MCF 10A (cell line): ENCODE measurements around the gene SNRNP48. TPM values are rescaled to one million over a fixed set of nuclear protein-coding genes. Genes with fewer than 3 reads are reported as not detected.

Experiments
- BruUV-seq: library from RNA; stranded (reverse); fragments of 400-500 nt; replicated peaks from 2 replicates; lab custom pipeline; 2021; lab: Mats Ljungman, UMichigan
- CTCF ChIA-PET: fragments of 300-600 bp; sonication (Branson Sonifier 250); formaldehyde crosslinking; extraction: SDS; loops from one replicate; lab custom pipeline; 2021; ENCODE audit warnings: antibody characterized with exemption, inconsistent platforms; lab: Yijun Ruan, JAX
- POLR2A ChIA-PET: fragments of 300-600, 350-650 bp; sonication (Branson Sonifier 250); formaldehyde crosslinking; extraction: SDS; loops from one replicate; lab custom pipeline; 2020; ENCODE audit warnings: antibody characterized with exemption, inconsistent platforms; lab: Yijun Ruan, JAX
- DNase-seq: peaks from one replicate; pipeline ENCODE4 v3.0.0-alpha.2; 2018; ENCODE audit not compliant: unreplicated experiment
- H3K27ac Mint-ChIP-seq: one replicate; pipeline ENCODE4 v1.8.0; 2022; ENCODE audit warnings: mild to moderate bottlenecking, low read depth, mixed read lengths; ENCODE audit not compliant: unreplicated experiment
- H3K27me3 Mint-ChIP-seq: one replicate; pipeline ENCODE4 v1.8.0; 2022; ENCODE audit warnings: mixed read lengths; ENCODE audit not compliant: insufficient read depth, unreplicated experiment
- H3K36me3 Mint-ChIP-seq: one replicate; pipeline ENCODE4 v1.8.0; 2022; ENCODE audit warnings: mild to moderate bottlenecking, moderate library complexity, mixed read lengths; ENCODE audit not compliant: insufficient read depth, unreplicated experiment
- H3K4me1 Mint-ChIP-seq: one replicate; pipeline ENCODE4 v1.8.0; 2022; ENCODE audit warnings: mixed read lengths; ENCODE audit not compliant: insufficient read depth, unreplicated experiment
- H3K4me3 Mint-ChIP-seq: one replicate; pipeline ENCODE4 v1.8.0; 2022; ENCODE audit warnings: mild to moderate bottlenecking, moderate library complexity, mixed read lengths; ENCODE audit not compliant: unreplicated experiment
- H3K9me3 Mint-ChIP-seq: one replicate; pipeline ENCODE4 v1.8.0; 2022; ENCODE audit warnings: mixed read lengths; ENCODE audit not compliant: unreplicated experiment
- intact Hi-C: fragments of 100-400 bp; cut with micrococcal nuclease; formaldehyde crosslinking; loops from 2 replicates; pipeline ENCODE4 v1.14.1; 2022
- total RNA-seq: library from RNA; stranded (reverse); gene quantifications from 2 replicates; pipeline ENCODE4 v1.2.3, GENCODE V29; 2022
- TF ChIP-seq, protein P1 (sequence below): fragments of 200-600 bp; IDR thresholded peaks from one replicate; pipeline ENCODE4 v1.8.0; 2022; ENCODE audit warnings: antibody characterized with exemption, mild to moderate bottlenecking; ENCODE audit not compliant: unreplicated experiment

SNRNP48 gene
- total RNA-seq, 1 experiment from 2014 or later = 10.2 TPM

DNA sequence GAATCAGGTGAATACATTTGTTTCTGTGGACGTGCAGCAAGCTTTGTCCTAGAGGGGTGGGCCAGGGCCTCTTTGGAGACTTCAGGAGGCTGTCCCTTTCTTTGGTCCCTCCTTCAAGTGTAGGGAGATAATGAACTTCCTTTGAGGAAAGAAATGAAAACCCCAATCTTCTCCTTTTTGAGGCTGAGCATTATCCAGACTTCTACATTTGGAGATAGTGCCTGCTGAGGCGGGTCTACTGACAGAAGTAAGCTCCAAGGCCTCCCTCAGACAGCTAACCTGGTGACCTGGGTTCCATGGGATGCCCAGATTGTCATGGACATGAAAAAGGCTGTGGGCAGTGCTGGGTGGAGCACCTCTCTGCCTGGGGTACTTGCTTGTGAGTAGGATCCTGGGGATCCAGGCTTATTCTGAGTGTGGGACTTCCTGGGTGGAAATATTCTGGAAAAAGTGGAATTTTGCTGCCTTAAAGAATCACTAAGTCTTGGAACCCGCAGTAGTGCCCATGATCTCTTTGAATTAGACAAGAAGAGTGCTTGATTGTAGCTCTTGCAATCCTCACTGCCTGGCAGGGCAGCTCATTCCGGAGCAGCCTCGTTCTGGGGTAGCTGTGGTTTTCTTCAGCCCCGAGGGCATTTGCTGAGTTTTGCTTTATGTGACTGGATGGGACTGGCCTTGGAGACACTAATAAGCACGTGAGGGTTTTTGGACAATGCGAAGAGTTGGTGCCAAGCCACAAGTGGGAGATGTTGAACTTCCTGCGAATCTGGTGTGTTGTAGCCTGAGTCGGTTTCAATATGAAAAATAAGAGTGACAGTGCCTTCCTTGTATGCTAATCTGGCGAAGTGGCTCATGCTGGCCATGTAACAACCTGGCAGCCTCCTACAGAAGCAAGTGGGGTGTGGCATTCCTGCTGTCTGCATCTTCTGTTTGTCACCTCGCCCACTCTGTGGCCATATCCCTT lies 28.1 kb downstream of the SNRNP48 start:
- DNase-seq = peak; percentile 89
- intact Hi-C loops = loop anchor here (2.0 to 5.0 kb wide), 3 partner anchors 104 to 441 kb away; no protein-coding TSS in a partner anchor
- no peaks in the 10 kb centered on the region for H3K9me3 Mint-ChIP-seq
- no TSS peak for BruUV-seq
- no peak overlapping the region for H3K27ac Mint-ChIP-seq
- peaks cover 34% of the 10 kb centered on the region for H3K4me1 Mint-ChIP-seq
- CTCF ChIA-PET = interaction anchor here (0.6 to 5.7 kb wide), 4 partner anchors 74 to 342 kb away, joined by 3 to 61 read pairs (median 4); no protein-coding TSS in a partner anchor
- no peaks in the 10 kb centered on the region for H3K27me3 Mint-ChIP-seq
- TF ChIP-seq, protein P1, sequence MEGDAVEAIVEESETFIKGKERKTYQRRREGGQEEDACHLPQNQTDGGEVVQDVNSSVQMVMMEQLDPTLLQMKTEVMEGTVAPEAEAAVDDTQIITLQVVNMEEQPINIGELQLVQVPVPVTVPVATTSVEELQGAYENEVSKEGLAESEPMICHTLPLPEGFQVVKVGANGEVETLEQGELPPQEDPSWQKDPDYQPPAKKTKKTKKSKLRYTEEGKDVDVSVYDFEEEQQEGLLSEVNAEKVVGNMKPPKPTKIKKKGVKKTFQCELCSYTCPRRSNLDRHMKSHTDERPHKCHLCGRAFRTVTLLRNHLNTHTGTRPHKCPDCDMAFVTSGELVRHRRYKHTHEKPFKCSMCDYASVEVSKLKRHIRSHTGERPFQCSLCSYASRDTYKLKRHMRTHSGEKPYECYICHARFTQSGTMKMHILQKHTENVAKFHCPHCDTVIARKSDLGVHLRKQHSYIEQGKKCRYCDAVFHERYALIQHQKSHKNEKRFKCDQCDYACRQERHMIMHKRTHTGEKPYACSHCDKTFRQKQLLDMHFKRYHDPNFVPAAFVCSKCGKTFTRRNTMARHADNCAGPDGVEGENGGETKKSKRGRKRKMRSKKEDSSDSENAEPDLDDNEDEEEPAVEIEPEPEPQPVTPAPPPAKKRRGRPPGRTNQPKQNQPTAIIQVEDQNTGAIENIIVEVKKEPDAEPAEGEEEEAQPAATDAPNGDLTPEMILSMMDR = no peak
- peak overlapping the region; percentile 39 for H3K4me3 Mint-ChIP-seq
- POLR2A ChIA-PET = interaction anchor here (0.6 to 2.3 kb wide), 10 partner anchors 13 to 357 kb away, joined by 3 to 8 read pairs (median 4); partner anchors contain the start of genes CAGE1 and RIOK1
- H3K36me3 Mint-ChIP-seq = peaks cover 13% of the 10 kb centered on the region

DNA sequence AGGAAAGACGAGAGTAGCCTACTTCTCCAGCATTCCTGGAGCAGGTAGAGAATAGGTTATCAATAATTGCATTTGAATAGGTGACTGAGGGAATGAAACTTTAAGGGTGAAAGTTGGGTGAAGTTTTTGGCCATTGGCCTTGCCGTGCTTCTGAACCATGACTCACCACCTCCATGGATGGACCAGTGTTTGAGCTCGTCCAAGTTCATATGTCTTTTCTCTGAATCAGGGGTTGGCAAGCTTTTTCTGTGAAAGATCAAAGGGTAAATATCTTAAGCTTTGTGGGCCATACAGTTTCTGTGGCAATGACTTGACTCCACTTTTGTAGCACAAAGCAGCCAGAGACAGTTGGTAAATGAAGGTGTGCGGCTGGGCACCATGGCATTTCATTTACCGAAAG lies 31.8 kb downstream of the SNRNP48 start:
- POLR2A ChIA-PET = interaction anchor here (1.1 kb wide), 1 partner anchor 346 kb away, joined by 3 read pairs; no protein-coding TSS in a partner anchor
- Mint-ChIP-seq H3K4me3 (no peak overlapping the region), H3K9me3 (no peaks in the 10 kb centered on the region), H3K36me3 (no peaks in the 10 kb centered on the region), H3K27ac (no peak overlapping the region), H3K4me1 (peaks cover 20% of the 10 kb centered on the region), H3K27me3 (no peaks in the 10 kb centered on the region)
- BruUV-seq = no TSS peak
- intact Hi-C loops = no loop called here
- TF ChIP-seq, protein P1 = no peak
- DNase-seq = no peak
- CTCF ChIA-PET = no interaction called here

DNA sequence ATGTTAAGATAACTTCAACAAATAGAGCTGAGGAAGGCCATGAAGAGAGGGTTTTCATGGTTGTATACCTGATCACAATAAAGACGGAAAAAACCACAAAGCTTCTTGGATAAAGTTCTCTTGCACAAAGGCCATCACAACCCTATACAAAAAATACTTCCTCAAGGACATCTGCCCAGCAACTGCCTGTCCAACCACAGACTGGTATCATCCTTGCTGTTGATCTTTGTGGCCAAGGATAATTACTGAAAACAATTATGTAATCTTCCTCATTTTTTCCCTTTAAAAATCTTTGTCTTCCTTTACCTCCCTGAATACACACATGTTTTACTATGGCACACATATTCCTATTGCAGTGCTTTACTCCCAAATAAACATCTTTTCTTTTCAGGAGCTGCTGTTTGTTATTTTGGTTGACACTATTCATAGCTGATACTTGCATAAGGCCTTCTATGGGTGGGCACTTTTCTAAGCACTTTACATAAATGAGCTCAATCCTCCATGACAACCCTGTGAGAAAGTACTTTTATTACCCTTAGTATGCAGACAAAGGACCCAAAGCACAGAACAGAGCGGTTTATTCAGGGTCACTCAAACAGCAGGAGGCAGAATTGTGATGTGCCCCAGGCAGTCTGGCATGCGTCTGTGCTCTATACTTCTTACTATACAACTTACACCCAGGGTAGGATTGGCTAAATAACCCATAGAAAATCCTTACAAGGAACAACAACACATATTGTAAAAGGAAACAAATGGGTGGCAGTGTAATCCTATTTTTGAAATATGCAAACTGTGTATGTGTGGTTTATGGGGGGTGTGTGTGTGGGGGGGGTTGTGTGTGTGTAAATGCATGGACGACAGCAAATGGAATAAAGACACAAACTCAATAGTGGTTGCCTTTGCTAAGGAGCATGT lies 35.1 kb downstream of the SNRNP48 start:
- Mint-ChIP-seq H3K27ac (no peak overlapping the region), H3K4me3 (no peak overlapping the region), H3K27me3 (no peaks in the 10 kb centered on the region), H3K36me3 (no peaks in the 10 kb centered on the region), H3K4me1 (peaks cover 6% of the 10 kb centered on the region), H3K9me3 (peaks cover 7% of the 10 kb centered on the region)
- intact Hi-C loops = no loop called here
- ChIA-PET CTCF (interaction anchor here (0.8 kb wide), 1 partner anchor 161 kb away, joined by 3 read pairs; no protein-coding TSS in a partner anchor), POLR2A (interaction anchor here (0.6 kb wide), 1 partner anchor 983 kb away, joined by 3 read pairs; no protein-coding TSS in a partner anchor)
- TF ChIP-seq, protein P1 = no peak
- BruUV-seq = no TSS peak
- DNase-seq = no peak
